Motor neuron (in vitro differentiated cells): ENCODE results near the gene GZF1. TPM values are rescaled to one million over a fixed set of nuclear protein-coding genes. Genes with fewer than 3 reads are reported as not detected.
A peak's percentile ranks its signal among the peaks of the same experiment; 100 is the strongest.

Experiments used
- ATAC-seq, 8 experiments: fragments of 200-7000 bp; cut with Tn5 transposase; replicated peaks in 6 of 8; 2 replicates each; pipeline ENCODE4 v1.8.0; 2021; ENCODE audit warnings: mild to moderate bottlenecking in 8 of 8, moderate library complexity in 8 of 8
- H3K27ac ChIP-seq, 2 donors: fragments of 250-450 bp; sonication (Bioruptor Pico); 2 replicates each; pipeline ENCODE4 v1.9.0; 2021; ENCODE audit warnings: antibody characterized with exemption in 2 of 2, mild to moderate bottlenecking in 2 of 2, moderate library complexity in 1 of 2
- H3K4me1 ChIP-seq, 2 donors: fragments of 250-450 bp; sonication (Bioruptor Pico); replicated peaks in 1 of 2; 2 replicates each; pipeline ENCODE4 v1.6.1; 2021; ENCODE audit warnings: antibody characterized with exemption in 2 of 2, mild to moderate bottlenecking in 2 of 2, moderate library complexity in 1 of 2
- H3K4me3 ChIP-seq, 5 donors: fragments of 250-450 bp; sonication (Bioruptor Pico); 2 replicates each; pipeline ENCODE4 v1.9.0; 2021; ENCODE audit warnings: antibody characterized with exemption in 5 of 5, mild to moderate bottlenecking in 5 of 5, moderate library complexity in 4 of 5
- WGBS, 10 experiments: fragments of 450-650 bp; shearing (Covaris generic); methylation state at CpG; one replicate each; pipeline ENCODE4 v1.0.0; 2022; 5-methylcytosine and 5-hydroxymethylcytosine counted together
- in situ Hi-C, 9 experiments: fragments of 400-800 bp; cut with MboI; loops; one replicate each; pipeline ENCODE4 v1.15.0; 2021; ENCODE audit warnings: low sequenced_read_pairs in 9 of 9, low pct_unique_long_range_greater_than_20kb in 2 of 9; ENCODE audit not compliant: unreplicated experiment in 9 of 9
- total RNA-seq, 8 experiments: library from RNA; unstranded; fragments of 300-600 nt; gene quantifications; 2 replicates each; pipeline versions ENCODE4 v1.2.3 to v1.2.4, GENCODE V29; 2022

GZF1 gene
- total RNA-seq, 8 experiments from 2014 or later: 11.2 to 40.6 (median 22.3) TPM

- in situ Hi-C loops: no loop called here
- Histone ChIP-seq H3K4me3 (no peak overlapping the region), H3K4me1 (no peaks in the 10 kb centered on the region), H3K27ac (no peak overlapping the region)
- no peak for ATAC-seq
These were observed 17.8 kb downstream of the GZF1 start for GRCh38 chr20:23379772-23380171.

GRCh38 chr20:23381876-23382275 lies 19.9 kb downstream of the GZF1 start:
- Histone ChIP-seq H3K27ac (no peak overlapping the region), H3K4me3 (no peak overlapping the region), H3K4me1 (no peaks in the 10 kb centered on the region)
- in situ Hi-C loops: no loop called here
- no peak for ATAC-seq

GRCh38 chr20:23386304-23387117 lies 24.5 kb downstream of the GZF1 start:
- WGBS, 10 experiments: 74 to 100% (median 96%) methylated on average over 2 to 6 of the region's 6 CpGs; no CpG with 5 or more reads in 1 of the 10 experiments
- no peak overlapping the region for H3K4me3 ChIP-seq
- H3K27ac ChIP-seq: no peak overlapping the region
- in situ Hi-C loops: no loop called here
- no peak for ATAC-seq
- no peaks in the 10 kb centered on the region for H3K4me1 ChIP-seq

- WGBS, 10 experiments: 60 to 100% (median 92%) methylated on average over 1 to 3 of the region's 3 CpGs; no CpG with 5 or more reads in 1 of the 10 experiments
- in situ Hi-C loops: no loop called here
- H3K4me1 ChIP-seq: no peaks in the 10 kb centered on the region
These were observed 25.1 kb downstream of the GZF1 start for GRCh38 chr20:23387118-23387443.

GRCh38 chr20:23390091-23390774 lies 28.3 kb downstream of the GZF1 start:
- peak in 3 of 8 experiments; percentile 90 to 96 (median 94) for ATAC-seq
- Histone ChIP-seq H3K4me1 (no peaks in the 10 kb centered on the region), H3K27ac (no peak overlapping the region), H3K4me3 (no peak overlapping the region)
- WGBS, 10 experiments: 0 to 90% (median 57%) methylated on average over 1 of the region's 1 CpG; no CpG with 5 or more reads in 5 of the 10 experiments
- in situ Hi-C loops: no loop called here

More at GRCh38 chr20:23387118-23387443, 25.1 kb downstream of the GZF1 start:
- Histone ChIP-seq H3K4me3 (no peak overlapping the region), H3K27ac (no peak overlapping the region)
- no peak for ATAC-seq

- no peak overlapping the region for H3K4me3 ChIP-seq
These were observed 29.8 kb downstream of the GZF1 start for GRCh38 chr20:23391707-23392310.

GRCh38 chr20:23393996-23394775 lies 32.2 kb downstream of the GZF1 start:
- ATAC-seq: peak in 4 of 8 experiments; percentile 12 to 74 (median 38)
- no peak overlapping the region for H3K27ac ChIP-seq
- 40 to 100% (median 96%) methylated on average over 1 to 3 of the region's 4 CpGs; no CpG with 5 or more reads in 2 of the 10 experiments for WGBS, 10 experiments

More at GRCh38 chr20:23391707-23392310, 29.8 kb downstream of the GZF1 start:
- no peak for ATAC-seq
- in situ Hi-C loops: no loop called here
- Histone ChIP-seq H3K27ac (no peak overlapping the region), H3K4me1 (no peaks in the 10 kb centered on the region)
- WGBS, 10 experiments: 69 to 100% (median 85%) methylated on average over 1 to 4 of the region's 4 CpGs; no CpG with 5 or more reads in 1 of the 10 experiments

GRCh38 chr20:23396950-23397627 lies 35.1 kb downstream of the GZF1 start:
- peak in 1 of 8 experiments; percentile 94 for ATAC-seq
- no peak overlapping the region for H3K27ac ChIP-seq

More at GRCh38 chr20:23393996-23394775, 32.2 kb downstream of the GZF1 start:
- in situ Hi-C loops: no loop called here
- Histone ChIP-seq H3K4me1 (no peaks in the 10 kb centered on the region), H3K4me3 (no peak overlapping the region)

GRCh38 chr20:23397961-23398360 lies 36.0 kb downstream of the GZF1 start:
- 71 to 100% (median 92%) methylated on average over 1 to 2 of the region's 2 CpGs; no CpG with 5 or more reads in 4 of the 10 experiments for WGBS, 10 experiments
- Histone ChIP-seq H3K27ac (no peak overlapping the region), H3K4me1 (no peaks in the 10 kb centered on the region), H3K4me3 (no peak overlapping the region)
- in situ Hi-C loops: no loop called here
- peak in 2 of 8 experiments; percentile 41 to 53 for ATAC-seq

More at GRCh38 chr20:23396950-23397627, 35.1 kb downstream of the GZF1 start:
- in situ Hi-C loops: no loop called here
- WGBS, 10 experiments: 20 to 100% (median 83%) methylated on average over 1 to 5 of the region's 6 CpGs; no CpG with 5 or more reads in 1 of the 10 experiments
- Histone ChIP-seq H3K4me3 (no peak overlapping the region), H3K4me1 (no peaks in the 10 kb centered on the region)

- WGBS, 10 experiments: 0 to 100% (median 78%) methylated on average over 1 to 6 of the region's 6 CpGs
- H3K27ac ChIP-seq: no peak overlapping the region
- in situ Hi-C loops: no loop called here
- peak in 3 of 8 experiments; percentile 80 to 95 (median 89) for ATAC-seq
- H3K4me3 ChIP-seq: no peak overlapping the region
- no peaks in the 10 kb centered on the region for H3K4me1 ChIP-seq
These were observed 37.7 kb downstream of the GZF1 start for GRCh38 chr20:23399568-23400241.

- in situ Hi-C loops: no loop called here
- Histone ChIP-seq H3K4me3 (no peak overlapping the region), H3K27ac (no peak overlapping the region), H3K4me1 (no peaks in the 10 kb centered on the region)
- 84 to 100% (median 93%) methylated on average over 2 to 5 of the region's 5 CpGs; no CpG with 5 or more reads in 3 of the 10 experiments for WGBS, 10 experiments
- ATAC-seq: no peak
These were observed 39.1 kb downstream of the GZF1 start for GRCh38 chr20:23401051-23401450.

GRCh38 chr20:23403751-23404150 lies 41.8 kb downstream of the GZF1 start:
- no peak overlapping the region for H3K27ac ChIP-seq

More at GRCh38 chr20:23403751-23404150, 41.8 kb downstream of the GZF1 start:
- Histone ChIP-seq H3K4me1 (no peaks in the 10 kb centered on the region), H3K4me3 (no peak overlapping the region)
- 60 to 100% (median 94%) methylated on average over 1 to 5 of the region's 5 CpGs for WGBS, 10 experiments
- no peak for ATAC-seq
- in situ Hi-C loops: no loop called here
